Measurements from ENCODE around the gene KCTD16.

The KCTD16 gene

DNA sequence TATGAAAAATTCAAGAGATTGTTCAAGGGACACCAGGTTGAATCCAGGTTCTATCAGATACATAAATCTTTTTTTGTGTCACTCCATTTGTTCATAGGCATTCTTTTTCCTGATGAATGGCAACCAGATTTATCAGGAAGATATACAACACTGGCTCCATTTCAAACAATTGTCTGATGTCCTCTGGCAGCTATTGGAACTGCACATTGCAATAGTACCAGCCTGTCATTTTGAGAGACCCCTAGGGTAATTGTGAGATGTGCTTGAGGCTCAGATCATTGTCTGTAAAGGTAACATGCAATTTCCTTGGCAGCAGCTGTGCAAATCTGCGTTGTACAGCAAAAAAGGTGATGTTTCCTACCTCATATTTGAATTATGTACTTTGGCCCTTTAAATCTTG is 25.9 kb downstream of the KCTD16 start:
- TF ChIP-seq CTCF (IDR thresholded peaks at IDR 0.05; ENCODE audit: extremely low read depth, missing control alignments): no peak
- DNase-seq (ENCODE audit: low spot score): no peak

- TF ChIP-seq CTCF (IDR thresholded peaks at IDR 0.05; ENCODE audit: extremely low read depth, missing control alignments): no peak
- no peak for DNase-seq (ENCODE audit: low spot score)
Measured at GRCh38 chr5:144198386-144198785, 27.7 kb downstream of the KCTD16 start.

DNA sequence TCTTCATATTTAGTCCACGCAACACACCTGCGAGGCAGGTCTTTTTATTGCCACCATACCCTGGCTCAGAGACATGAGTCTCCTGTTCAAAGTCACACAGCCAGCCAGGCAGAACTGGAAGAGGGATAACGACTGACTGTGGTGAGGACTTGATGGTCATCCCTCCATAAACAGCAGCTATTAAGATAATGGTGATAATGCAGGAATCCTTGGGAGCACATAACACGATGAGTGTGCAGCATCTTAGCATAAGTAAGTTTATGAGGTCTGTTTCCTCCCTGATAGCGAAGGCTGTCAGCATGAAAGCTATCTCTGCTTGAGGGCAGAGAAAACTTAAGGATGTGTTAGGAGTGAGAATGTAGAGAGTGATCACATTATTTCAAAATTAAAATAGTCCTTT is 30.9 kb downstream of the KCTD16 start:
- TF ChIP-seq CTCF (IDR thresholded peaks at IDR 0.05; ENCODE audit: extremely low read depth, missing control alignments): no peak
- DNase-seq (ENCODE audit: low spot score): no peak

DNA sequence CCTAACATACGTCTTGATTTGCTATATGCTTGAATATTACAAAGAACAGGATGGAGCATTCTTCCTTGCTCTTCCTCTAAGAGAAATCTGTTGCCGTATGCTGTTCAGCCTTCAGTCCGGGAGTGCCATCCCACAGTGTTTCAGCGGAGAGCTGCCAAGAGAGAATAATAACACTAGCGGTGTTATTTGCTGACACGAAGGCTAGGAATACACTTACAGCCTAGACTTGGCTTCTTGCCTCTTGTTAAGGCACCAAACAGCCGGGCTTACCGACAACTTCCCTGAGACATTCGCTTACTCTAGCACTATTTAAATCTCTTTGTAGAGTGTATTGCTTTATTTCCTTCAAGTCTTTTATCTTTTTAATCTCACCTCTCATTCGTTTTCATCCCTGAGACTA is 31.4 kb downstream of the KCTD16 start:
- no peak for DNase-seq (ENCODE audit: low spot score)
- no peak for TF ChIP-seq CTCF (IDR thresholded peaks at IDR 0.05; ENCODE audit: extremely low read depth, missing control alignments)

DNA sequence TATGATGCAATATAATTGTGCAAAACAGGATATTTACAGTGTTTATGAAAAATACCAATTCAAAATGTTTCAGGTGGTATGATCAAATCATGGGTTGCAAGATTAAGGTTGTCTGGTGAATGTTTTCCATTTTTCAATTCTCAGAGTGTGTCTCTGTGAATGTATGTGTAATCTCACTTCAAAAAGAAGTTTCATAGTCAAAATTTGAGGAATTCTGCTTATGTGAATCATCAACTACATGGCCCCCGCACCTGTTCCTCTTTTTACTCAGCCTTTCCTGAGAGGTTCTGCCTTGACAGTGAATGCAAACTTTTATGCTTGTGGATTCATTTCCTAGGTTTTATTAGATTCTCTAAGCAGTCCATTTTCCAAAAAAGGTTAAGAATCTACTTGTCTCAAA is 32.1 kb downstream of the KCTD16 start:
- no peak for TF ChIP-seq CTCF (IDR thresholded peaks at IDR 0.05; ENCODE audit: extremely low read depth, missing control alignments)
- DNase-seq (ENCODE audit: low spot score): no peak

DNA sequence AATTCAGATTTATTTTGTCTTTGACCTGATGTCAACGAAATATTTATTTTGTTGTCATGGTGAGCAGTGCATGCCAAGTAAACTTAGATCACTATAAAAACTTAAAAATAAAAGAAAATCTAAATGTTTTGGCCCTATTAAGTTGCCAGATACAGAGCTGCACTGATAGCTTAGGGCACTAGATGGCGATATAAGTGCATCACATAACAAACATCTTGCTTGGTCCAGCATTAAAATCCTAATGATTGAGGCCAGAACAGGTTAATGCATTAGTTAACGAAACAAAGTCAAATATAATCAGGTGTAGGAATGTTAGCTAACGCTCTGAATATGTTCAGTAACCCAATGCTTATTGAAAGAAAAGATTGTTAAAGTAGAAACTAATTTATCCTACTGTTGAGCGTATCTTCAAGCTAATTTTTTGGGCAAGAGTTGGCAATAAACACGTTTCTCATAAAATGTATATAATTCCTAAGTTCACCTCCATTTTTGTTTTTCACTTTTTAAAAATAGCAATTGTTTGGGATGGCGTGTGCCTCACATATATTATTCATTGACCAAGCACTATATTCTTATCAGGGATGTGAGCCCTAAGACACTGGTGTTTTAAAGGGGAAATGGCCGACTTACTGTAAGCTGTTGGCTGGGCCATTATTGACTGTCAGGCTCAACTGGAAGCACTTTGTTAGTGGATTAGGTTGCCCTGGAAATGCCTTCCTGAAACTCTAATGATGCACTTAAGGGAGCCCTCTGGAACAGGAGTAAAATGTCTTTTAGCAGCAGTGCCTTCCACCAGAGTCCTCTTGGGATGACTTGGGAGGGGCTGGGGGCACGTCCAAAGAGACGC is 33.3 kb downstream of the KCTD16 start:
- peak; percentile 58 for DNase-seq (ENCODE audit: low spot score)
- peak; percentile 82 for TF ChIP-seq CTCF (IDR thresholded peaks at IDR 0.05; ENCODE audit: extremely low read depth, missing control alignments)

GRCh38 chr5:144205141-144205551 is 34.5 kb downstream of the KCTD16 start:
- DNase-seq (ENCODE audit: low spot score): no peak
- no peak for TF ChIP-seq CTCF (IDR thresholded peaks at IDR 0.05; ENCODE audit: extremely low read depth, missing control alignments)
